ENCODE results near the gene LYRM9.

GRCh38 chr17:27892542-27892865, 661 bp downstream of the LYRM9 start:
- TF ChIP-seq EZH2 (IDR thresholded peaks at IDR 0.05; ENCODE audit: borderline replicate concordance, low read depth, low read length, poor library complexity, severe bottlenecking) (no peak), CTCF (conservative IDR thresholded peaks at IDR 0.05; ENCODE audit: low read depth, low read length) (no peak)

Data from A673 (cell line).